Ascending aorta (tissue), 2 donors: Measurements from ENCODE around the gene GATAD2A. TPM values are rescaled to one million over a fixed set of nuclear protein-coding genes. Genes with fewer than 3 reads are reported as not detected.

ENCODE experiments used
- DNase-seq, 2 donors: peaks; one replicate each; pipeline ENCODE4 v3.0.0-alpha.2; 2019; ENCODE audit warnings: low spot score in 2 of 2
- H3K27ac ChIP-seq, 2 donors: fragments of 200-600 bp; sonication (generic); one replicate each; pipeline ENCODE4 v1.5.1; 2016 to 2017; ENCODE audit warnings: mild to moderate bottlenecking in 1 of 2
- H3K27me3 ChIP-seq: fragments of 200-600 bp; sonication (generic); one replicate; pipeline ENCODE4 v1.5.1; 2017
- H3K36me3 ChIP-seq, 2 donors: fragments of 200-600 bp; sonication (generic); one replicate each; pipeline ENCODE4 v1.5.1; 2016
- H3K4me1 ChIP-seq, 2 donors: fragments of 200-600 bp; sonication (generic); one replicate each; pipeline ENCODE4 v1.5.1; 2016 to 2017; ENCODE audit warnings: mild to moderate bottlenecking in 1 of 2
- H3K4me3 ChIP-seq, 2 donors: fragments of 200-600 bp; sonication (generic); one replicate each; pipeline ENCODE4 v1.5.1; 2016 to 2017; ENCODE audit warnings: mild to moderate bottlenecking in 1 of 2
- H3K9me3 ChIP-seq, 2 donors: fragments of 200-600 bp; sonication (generic); one replicate each; pipeline ENCODE4 v1.5.1; 2016
- CTCF ChIP-seq, 3 experiments: fragments of 200-600 bp in 2 of 3; fragments of 450-650 bp in 1 of 3; sonication (generic) in 2 of 3; IDR thresholded peaks; one replicate each; pipeline ENCODE4 v1.5.1; 2016 to 2019; ENCODE audit warnings: antibody characterized with exemption in 3 of 3, mild to moderate bottlenecking in 1 of 3, moderate library complexity in 1 of 3
- intact Hi-C: fragments of 100-400 bp; cut with DNase I; formaldehyde crosslinking; loops from one replicate; pipeline ENCODE4 v1.15.1; 2023
- total RNA-seq: library from RNA; depleted of rRNA; stranded (reverse); fragments of >200 nt; gene quantifications from one replicate; pipeline ENCODE4 v1.1.0, GENCODE V29; 2016

Gene GATAD2A
- total RNA-seq, 1 donor from 2014 or later: 63.3 TPM

GRCh38 chr19:19528721-19529490, 123.4 kb downstream of the GATAD2A start, which contains the start of gene YJEFN3:
Gene YJEFN3 (plus strand): TSS chr19:19528911. CDS start chr19:19528933, 22 bp downstream.
- DNase-seq: no peak
- peaks cover 27 to 31% of the 10 kb centered on the region in 2 donors for H3K36me3 ChIP-seq
- intact Hi-C loops: no loop called here
- H3K4me1 ChIP-seq: peaks cover 0 to 2% of the 10 kb centered on the region in 2 donors
- H3K4me3 ChIP-seq: no peak within 1 kb of the TSS
- H3K27me3 ChIP-seq: no peaks in the 10 kb centered on the region
- no peak for TF ChIP-seq CTCF (IDR thresholded peaks at IDR 0.05)
- H3K27ac ChIP-seq: no peak within 1 kb of the TSS
- H3K9me3 ChIP-seq: no peaks in the 10 kb centered on the region

- intact Hi-C loops: loop anchor here (5.0 kb wide), 1 partner anchor 747 kb away; no protein-coding TSS in a partner anchor
- Histone ChIP-seq H3K36me3 (peaks cover 21 to 27% of the 10 kb centered on the region in 2 donors), H3K27ac (no peak overlapping the region), H3K4me1 (peaks cover 0 to 2% of the 10 kb centered on the region in 2 donors), H3K27me3 (no peaks in the 10 kb centered on the region), H3K4me3 (no peak overlapping the region), H3K9me3 (no peaks in the 10 kb centered on the region)
- no peak for DNase-seq
- no peak for TF ChIP-seq CTCF (IDR thresholded peaks at IDR 0.05)
These were observed 124.4 kb downstream of the GATAD2A start for GRCh38 chr19:19529783-19530422.

- Histone ChIP-seq H3K4me3 (no peak overlapping the region), H3K9me3 (no peaks in the 10 kb centered on the region), H3K27me3 (no peaks in the 10 kb centered on the region), H3K4me1 (peaks cover 0 to 2% of the 10 kb centered on the region in 2 donors), H3K36me3 (peaks cover 20 to 27% of the 10 kb centered on the region in 2 donors), H3K27ac (no peak overlapping the region)
- intact Hi-C loops: loop anchor here (5.0 kb wide), 1 partner anchor 747 kb away; no protein-coding TSS in a partner anchor
- no peak for DNase-seq
- no peak for TF ChIP-seq CTCF (IDR thresholded peaks at IDR 0.05)
These were observed 124.9 kb downstream of the GATAD2A start for GRCh38 chr19:19530423-19530804.

GRCh38 chr19:19530889-19531288, 125.4 kb downstream of the GATAD2A start:
- DNase-seq: no peak
- Histone ChIP-seq H3K4me1 (peaks cover 0 to 2% of the 10 kb centered on the region in 2 donors), H3K9me3 (no peaks in the 10 kb centered on the region), H3K27me3 (no peaks in the 10 kb centered on the region), H3K4me3 (no peak overlapping the region), H3K27ac (no peak overlapping the region), H3K36me3 (peaks cover 21 to 26% of the 10 kb centered on the region in 2 donors)
- TF ChIP-seq CTCF (IDR thresholded peaks at IDR 0.05): no peak
- intact Hi-C loops: loop anchor here (5.0 kb wide), 1 partner anchor 746 kb away; no protein-coding TSS in a partner anchor

- Histone ChIP-seq H3K4me1 (peaks cover 0 to 2% of the 10 kb centered on the region in 2 donors), H3K4me3 (peak overlapping the region in 1 of 2 donors; percentile 24), H3K9me3 (no peaks in the 10 kb centered on the region), H3K27me3 (no peaks in the 10 kb centered on the region), H3K27ac (no peak overlapping the region), H3K36me3 (peaks cover 13 to 14% of the 10 kb centered on the region in 2 donors)
- TF ChIP-seq CTCF (IDR thresholded peaks at IDR 0.05): peak; percentile 91 to 99 (median 97)
- intact Hi-C loops: loop anchor here (1.0 to 5.0 kb wide), 3 partner anchors 111 to 745 kb away; partner anchors contain the start of gene GMIP
- DNase-seq: peak in 1 of 2 donors; percentile 90
These were observed 126.7 kb downstream of the GATAD2A start for GRCh38 chr19:19531951-19532805.
